SK-N-SH (cell line): ENCODE measurements around the gene RBM47. TPM values are rescaled to one million over a fixed set of nuclear protein-coding genes. Genes with fewer than 3 reads are reported as not detected.

ENCODE experiments used
- CTCF ChIA-PET: fragments of 300-600, 350-600 bp; formaldehyde crosslinking; extraction: SDS; loops from one replicate; lab custom pipeline; 2021; lab: Yijun Ruan, JAX
- POLR2A ChIA-PET: fragments of 350-600 bp; sonication (Branson Sonifier 250); formaldehyde crosslinking; extraction: SDS; loops from one replicate; lab custom pipeline; 2020; ENCODE audit warnings: antibody characterized with exemption, inconsistent platforms; lab: Yijun Ruan, JAX
- DNase-seq: peaks from one replicate; pipeline ENCODE4 v3.0.0; 2012
- H2AFZ ChIP-seq: fragments of 200-600 bp; sonication (generic); 2 replicates; pipeline ENCODE4 v1.8.1; 2016; ENCODE audit warnings: antibody characterized with exemption, mild to moderate bottlenecking, low read depth
- H3F3A ChIP-seq: fragments of 200-600 bp; sonication (generic); replicated peaks from 2 replicates; pipeline ENCODE3; 2016; ENCODE audit warnings: antibody characterized with exemption, mild to moderate bottlenecking; ENCODE audit not compliant: insufficient read depth
- H3K27ac ChIP-seq, 2 experiments: fragments of 200-500 bp in 1 of 2; fragments of 200-600 bp in 1 of 2; sonication (Bioruptor generic) in 1 of 2; sonication (generic), shearing (Covaris generic) in 1 of 2; 2 replicates each; pipeline versions ENCODE4 v1.5.1 to v1.6.1; 2014 to 2016; ENCODE audit warnings: low read depth in 2 of 2, inconsistent platforms in 1 of 2, low read length in 1 of 2, mild to moderate bottlenecking in 1 of 2, mixed read lengths in 1 of 2
- H3K27me3 ChIP-seq: fragments of 200-600 bp; sonication (generic), shearing (Covaris generic); 2 replicates; pipeline ENCODE4 v1.6.1; 2016; ENCODE audit warnings: mixed run types; ENCODE audit not compliant: insufficient read depth
- H3K36me3 ChIP-seq, 2 experiments: fragments of 200-500 bp in 1 of 2; fragments of 200-600 bp in 1 of 2; sonication (Bioruptor generic) in 1 of 2; sonication (generic) in 1 of 2; replicated peaks in 1 of 2; 2 replicates each; pipeline versions ENCODE3 to v1.5.1; 2014 to 2016; ENCODE audit warnings: low read length in 1 of 2, mild to moderate bottlenecking in 1 of 2; ENCODE audit not compliant: insufficient read depth in 2 of 2, control insufficient read depth in 1 of 2
- H3K4me1 ChIP-seq, 2 experiments: fragments of 200-500 bp in 1 of 2; fragments of 200-600 bp in 1 of 2; sonication (Bioruptor generic) in 1 of 2; sonication (generic), shearing (Covaris generic) in 1 of 2; 2 replicates each; pipeline versions ENCODE4 v1.5.1 to v1.6.1; 2014 to 2016; ENCODE audit warnings: low read depth in 1 of 2, low read length in 1 of 2, mixed run types in 1 of 2; ENCODE audit not compliant: insufficient read depth in 2 of 2, control insufficient read depth in 1 of 2
- H3K4me2 ChIP-seq: fragments of 200-600 bp; sonication (generic), shearing (Covaris generic); 2 replicates; pipeline ENCODE4 v1.6.1; 2017; ENCODE audit warnings: mixed run types
- H3K4me3 ChIP-seq, 2 experiments: fragments of 200-500 bp in 1 of 2; fragments of 200-600 bp in 1 of 2; sonication (Bioruptor generic) in 1 of 2; sonication (generic), shearing (Covaris generic) in 1 of 2; 2 replicates each; pipeline versions ENCODE4 v1.5.1 to v1.8.1; 2014 to 2016; ENCODE audit warnings: low read depth in 2 of 2, inconsistent platforms in 1 of 2, low read length in 1 of 2, mild to moderate bottlenecking in 1 of 2, mixed read lengths in 1 of 2, moderate library complexity in 1 of 2
- H3K79me2 ChIP-seq: fragments of 200-600 bp; sonication (generic); 2 replicates; pipeline ENCODE4 v1.8.1; 2017; ENCODE audit warnings: mild to moderate bottlenecking; ENCODE audit not compliant: insufficient read depth
- H3K9ac ChIP-seq: fragments of 200-600 bp; sonication (generic); 2 replicates; pipeline ENCODE4 v1.6.1; 2017; ENCODE audit warnings: mixed run types
- H3K9me2 ChIP-seq: fragments of 200-600 bp; sonication (generic); 2 replicates; pipeline ENCODE4 v1.6.1; 2017; ENCODE audit warnings: mixed run types
- H3K9me3 ChIP-seq: fragments of 200-600 bp; sonication (generic); 2 replicates; pipeline ENCODE4 v1.6.1; 2017; ENCODE audit warnings: mixed run types, mild to moderate bottlenecking, moderate library complexity
- H4K20me1 ChIP-seq: fragments of 200-600 bp; sonication (generic); 2 replicates; pipeline ENCODE4 v1.6.1; 2017; ENCODE audit warnings: mild to moderate bottlenecking, mixed run types; ENCODE audit not compliant: insufficient read depth
- CHD2 ChIP-seq: fragments of 150-350 bp; IDR thresholded peaks from 2 replicates; pipeline ENCODE4 v1.6.1; 2018; ENCODE audit warnings: low read length; ENCODE audit not compliant: partially characterized antibody
- EZH2phosphoT487 ChIP-seq: fragments of 200-600 bp; sonication (generic); IDR thresholded peaks from 2 replicates; pipeline ENCODE4 v1.6.1; 2017; ENCODE audit warnings: low read depth, mixed run types, mild to moderate bottlenecking, antibody characterized with exemption, moderate library complexity, borderline replicate concordance
- FOSL2 ChIP-seq: IDR thresholded peaks from 2 replicates; pipeline ENCODE4 v1.4.0; 2012; ENCODE audit warnings: low read depth, mild to moderate bottlenecking, moderate library complexity, borderline replicate concordance
- FOXJ3 ChIP-seq: sonication (generic); formaldehyde crosslinking; IDR thresholded peaks from 2 replicates; pipeline ENCODE4 v1.5.1; 2020; ENCODE audit warnings: mild to moderate bottlenecking, missing genetic modification reagents
- JUND ChIP-seq: IDR thresholded peaks from 2 replicates; pipeline ENCODE4 v1.4.0; 2012
- MEF2A ChIP-seq: IDR thresholded peaks from 2 replicates; pipeline ENCODE4 v1.4.0; 2012; ENCODE audit warnings: low read depth, borderline replicate concordance
- NFIC ChIP-seq: IDR thresholded peaks from 2 replicates; pipeline ENCODE4 v1.4.0; 2012; ENCODE audit warnings: borderline replicate concordance
- NRF1 ChIP-seq: IDR thresholded peaks from 2 replicates; pipeline ENCODE4 v1.6.1; 2012; ENCODE audit warnings: low read depth, mild to moderate bottlenecking, low read length
- RCOR1 ChIP-seq: fragments of 150-350 bp; IDR thresholded peaks from 2 replicates; pipeline ENCODE4 v1.6.1; 2017; ENCODE audit warnings: antibody characterized with exemption, low read length
- RFX5 ChIP-seq: IDR thresholded peaks from 2 replicates; pipeline ENCODE4 v1.6.1; 2012; ENCODE audit warnings: mild to moderate bottlenecking, improper control_type of control experiment, low read length
- RXRA ChIP-seq: IDR thresholded peaks from 2 replicates; pipeline ENCODE4 v1.4.0; 2012; ENCODE audit warnings: low read depth, mild to moderate bottlenecking, borderline replicate concordance
- TEAD4 ChIP-seq: IDR thresholded peaks from 2 replicates; pipeline ENCODE4 v1.4.0; 2012; ENCODE audit warnings: mild to moderate bottlenecking, borderline replicate concordance; ENCODE audit not compliant: insufficient read depth
- YY1 ChIP-seq: IDR thresholded peaks from 2 replicates; pipeline ENCODE4 v1.4.0; 2012; ENCODE audit warnings: low read depth, mild to moderate bottlenecking
- WGBS: methylation state at CpG from one replicate; pipeline ENCODE4 v1.1.6; 2017; ENCODE audit warnings: low lambda C conversion rate; 5-methylcytosine and 5-hydroxymethylcytosine counted together
- polyA plus RNA-seq, 3 experiments: library from polyadenylated mRNA; depleted of rRNA; stranded (reverse); fragments of >200 nt; gene quantifications; 2 replicates each; pipeline ENCODE4 v1.2.3, GENCODE V29; 2012
- TF ChIP-seq, protein P1 (sequence below): fragments of 150-350 bp; IDR thresholded peaks from 2 replicates; pipeline ENCODE4 v1.6.1; 2016; ENCODE audit warnings: mild to moderate bottlenecking, low read depth, low read length
- TF ChIP-seq, protein P2 (sequence below): IDR thresholded peaks from 2 replicates; pipeline ENCODE4 v1.6.1; 2012; ENCODE audit warnings: mild to moderate bottlenecking, low read depth, low read length, moderate library complexity
- TF ChIP-seq, protein P3 (sequence below): IDR thresholded peaks from 2 replicates; pipeline ENCODE4 v1.4.0; 2012; ENCODE audit warnings: low read depth, borderline replicate concordance

The RBM47 gene
- polyA plus RNA-seq, 1 of the 3 experiments (the other 2 are of a cell fraction): 6.8 TPM

DNA sequence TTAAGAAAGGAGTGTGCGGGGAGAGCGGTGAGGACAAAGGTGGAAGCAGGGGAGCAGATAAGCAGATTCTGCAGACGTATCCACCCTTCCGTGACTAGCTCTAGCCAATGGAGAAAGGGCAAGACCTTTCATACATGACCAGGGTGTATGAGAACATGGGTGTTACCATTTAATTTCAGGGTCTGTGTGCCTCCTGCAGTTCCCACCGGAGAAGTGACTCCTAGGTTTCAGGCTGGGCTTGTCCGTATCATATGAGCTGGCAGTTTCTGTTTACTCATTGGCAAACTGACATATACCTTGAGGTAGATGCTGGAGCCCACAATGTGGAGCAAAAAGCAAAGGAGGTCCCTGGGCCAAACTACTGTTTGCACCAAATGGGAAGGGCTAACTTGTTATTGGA is 6.8 kb downstream of the RBM47 start:
- Histone ChIP-seq H3K79me2 (no peaks in the 10 kb centered on the region), H3K4me2 (no peak overlapping the region), H3K4me3 (no peak overlapping the region), H4K20me1 (no peaks in the 10 kb centered on the region), H3F3A (peaks cover 4% of the 10 kb centered on the region), H3K36me3 (no peaks in the 10 kb centered on the region), H3K27ac (no peak overlapping the region), H3K4me1 (no peaks in the 10 kb centered on the region; a peak in 2 of 4 replicates), H3K9ac (no peak overlapping the region), H3K9me2 (no peaks in the 10 kb centered on the region), H3K9me3 (no peaks in the 10 kb centered on the region), H3K27me3 (no peaks in the 10 kb centered on the region), H2AFZ (no peak overlapping the region)
- no peak for DNase-seq
- POLR2A ChIA-PET: interaction anchor here (0.8 kb wide), 1 partner anchor 77 kb away, joined by 3 read pairs; no protein-coding TSS in a partner anchor
- WGBS: 90% methylated on average over 6 of the region's 6 CpGs
- CTCF ChIA-PET: no interaction called here
- no peak for TF ChIP-seq JUND
- TF ChIP-seq RCOR1: no peak
- TF ChIP-seq CHD2: no peak
- TF ChIP-seq RFX5: no peak
- TF ChIP-seq, protein P1, sequence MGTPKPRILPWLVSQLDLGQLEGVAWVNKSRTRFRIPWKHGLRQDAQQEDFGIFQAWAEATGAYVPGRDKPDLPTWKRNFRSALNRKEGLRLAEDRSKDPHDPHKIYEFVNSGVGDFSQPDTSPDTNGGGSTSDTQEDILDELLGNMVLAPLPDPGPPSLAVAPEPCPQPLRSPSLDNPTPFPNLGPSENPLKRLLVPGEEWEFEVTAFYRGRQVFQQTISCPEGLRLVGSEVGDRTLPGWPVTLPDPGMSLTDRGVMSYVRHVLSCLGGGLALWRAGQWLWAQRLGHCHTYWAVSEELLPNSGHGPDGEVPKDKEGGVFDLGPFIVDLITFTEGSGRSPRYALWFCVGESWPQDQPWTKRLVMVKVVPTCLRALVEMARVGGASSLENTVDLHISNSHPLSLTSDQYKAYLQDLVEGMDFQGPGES: no peak
- no peak for TF ChIP-seq RXRA
- no peak for TF ChIP-seq YY1
- no peak for TF ChIP-seq TEAD4

DNA sequence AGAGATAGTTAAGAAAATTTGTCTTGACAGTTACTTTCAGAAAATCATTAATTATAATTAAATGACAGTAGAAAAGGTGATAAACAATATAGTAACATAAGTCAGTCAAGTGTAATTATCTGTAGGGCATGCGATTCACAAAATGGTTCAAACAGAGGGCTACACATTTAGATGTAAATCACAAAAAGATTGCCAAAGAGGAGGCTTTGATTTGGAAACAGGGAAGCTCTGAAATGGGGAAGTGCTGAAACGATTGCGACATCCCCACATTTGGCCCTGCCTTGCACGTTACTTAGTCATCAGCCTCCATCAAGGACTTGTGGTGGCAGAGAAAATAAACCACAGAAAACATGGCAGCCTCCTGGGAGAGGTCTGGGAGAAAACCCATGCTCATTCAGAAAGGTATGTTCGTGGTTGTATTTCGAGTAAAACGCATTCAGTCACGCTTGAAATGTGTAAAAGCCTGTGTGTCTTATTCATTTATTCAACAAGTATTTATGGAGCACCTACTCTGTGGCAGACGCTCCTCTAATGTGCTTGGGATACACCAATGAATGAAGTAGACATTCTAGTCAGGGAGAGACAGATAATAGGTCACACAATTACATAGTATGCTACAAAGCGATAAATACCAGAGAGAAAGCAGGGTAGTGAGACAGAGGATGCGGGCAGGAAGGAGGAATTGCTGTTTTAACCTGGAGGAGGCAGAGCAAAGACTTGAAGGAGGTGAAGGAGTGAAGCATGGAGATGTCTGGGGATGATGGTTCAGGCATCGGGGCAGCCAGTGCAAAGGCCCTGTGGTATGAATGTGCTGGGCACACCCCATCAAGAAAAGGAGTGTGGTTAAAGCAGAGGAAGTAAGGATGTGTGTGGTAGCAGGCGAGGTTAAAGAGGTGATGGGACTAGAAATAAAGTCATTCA is 7.8 kb downstream of the RBM47 start:
- H3K27me3 ChIP-seq: no peaks in the 10 kb centered on the region
- peak overlapping the region; percentile 48; the same call in 1 of the 2 replicates for H2AFZ ChIP-seq
- no peaks in the 10 kb centered on the region; a peak in 1 of 4 replicates for H3K4me1 ChIP-seq
- no peaks in the 10 kb centered on the region for H3K36me3 ChIP-seq
- ChIA-PET POLR2A (interaction anchor here (0.8 kb wide), 1 partner anchor 75 kb away, joined by 3 read pairs; no protein-coding TSS in a partner anchor), CTCF (no interaction called here)
- no peak for DNase-seq
- H3K4me2 ChIP-seq: no peak overlapping the region
- H3K4me3 ChIP-seq: no peak overlapping the region
- H3K9ac ChIP-seq: no peak overlapping the region
- no peaks in the 10 kb centered on the region for H3K79me2 ChIP-seq
- H3K9me2 ChIP-seq: no peaks in the 10 kb centered on the region
- no peaks in the 10 kb centered on the region for H4K20me1 ChIP-seq
- peak overlapping the region in 1 of 2 experiments; percentile 35; a peak in 1 of 4 replicates for H3K27ac ChIP-seq
- H3K9me3 ChIP-seq: no peaks in the 10 kb centered on the region
- H3F3A ChIP-seq: no peaks in the 10 kb centered on the region
- WGBS: 73% methylated on average over 13 of the region's 13 CpGs
- TF ChIP-seq FOSL2: peak; percentile 41; the same call in 1 of the 2 replicates
- TF ChIP-seq, protein P2, sequence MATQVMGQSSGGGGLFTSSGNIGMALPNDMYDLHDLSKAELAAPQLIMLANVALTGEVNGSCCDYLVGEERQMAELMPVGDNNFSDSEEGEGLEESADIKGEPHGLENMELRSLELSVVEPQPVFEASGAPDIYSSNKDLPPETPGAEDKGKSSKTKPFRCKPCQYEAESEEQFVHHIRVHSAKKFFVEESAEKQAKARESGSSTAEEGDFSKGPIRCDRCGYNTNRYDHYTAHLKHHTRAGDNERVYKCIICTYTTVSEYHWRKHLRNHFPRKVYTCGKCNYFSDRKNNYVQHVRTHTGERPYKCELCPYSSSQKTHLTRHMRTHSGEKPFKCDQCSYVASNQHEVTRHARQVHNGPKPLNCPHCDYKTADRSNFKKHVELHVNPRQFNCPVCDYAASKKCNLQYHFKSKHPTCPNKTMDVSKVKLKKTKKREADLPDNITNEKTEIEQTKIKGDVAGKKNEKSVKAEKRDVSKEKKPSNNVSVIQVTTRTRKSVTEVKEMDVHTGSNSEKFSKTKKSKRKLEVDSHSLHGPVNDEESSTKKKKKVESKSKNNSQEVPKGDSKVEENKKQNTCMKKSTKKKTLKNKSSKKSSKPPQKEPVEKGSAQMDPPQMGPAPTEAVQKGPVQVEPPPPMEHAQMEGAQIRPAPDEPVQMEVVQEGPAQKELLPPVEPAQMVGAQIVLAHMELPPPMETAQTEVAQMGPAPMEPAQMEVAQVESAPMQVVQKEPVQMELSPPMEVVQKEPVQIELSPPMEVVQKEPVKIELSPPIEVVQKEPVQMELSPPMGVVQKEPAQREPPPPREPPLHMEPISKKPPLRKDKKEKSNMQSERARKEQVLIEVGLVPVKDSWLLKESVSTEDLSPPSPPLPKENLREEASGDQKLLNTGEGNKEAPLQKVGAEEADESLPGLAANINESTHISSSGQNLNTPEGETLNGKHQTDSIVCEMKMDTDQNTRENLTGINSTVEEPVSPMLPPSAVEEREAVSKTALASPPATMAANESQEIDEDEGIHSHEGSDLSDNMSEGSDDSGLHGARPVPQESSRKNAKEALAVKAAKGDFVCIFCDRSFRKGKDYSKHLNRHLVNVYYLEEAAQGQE: no peak
- TF ChIP-seq, protein P1: no peak
- no peak for TF ChIP-seq FOXJ3 (CRISPR knock-in tag)
- peak; percentile 55 for TF ChIP-seq NFIC
- no peak for TF ChIP-seq MEF2A
- no peak for TF ChIP-seq NRF1
- peak; percentile 82; the same call in 1 of the 2 replicates for TF ChIP-seq YY1
- TF ChIP-seq RFX5: no peak
- no peak for TF ChIP-seq EZH2phosphoT487
- TF ChIP-seq, protein P3, sequence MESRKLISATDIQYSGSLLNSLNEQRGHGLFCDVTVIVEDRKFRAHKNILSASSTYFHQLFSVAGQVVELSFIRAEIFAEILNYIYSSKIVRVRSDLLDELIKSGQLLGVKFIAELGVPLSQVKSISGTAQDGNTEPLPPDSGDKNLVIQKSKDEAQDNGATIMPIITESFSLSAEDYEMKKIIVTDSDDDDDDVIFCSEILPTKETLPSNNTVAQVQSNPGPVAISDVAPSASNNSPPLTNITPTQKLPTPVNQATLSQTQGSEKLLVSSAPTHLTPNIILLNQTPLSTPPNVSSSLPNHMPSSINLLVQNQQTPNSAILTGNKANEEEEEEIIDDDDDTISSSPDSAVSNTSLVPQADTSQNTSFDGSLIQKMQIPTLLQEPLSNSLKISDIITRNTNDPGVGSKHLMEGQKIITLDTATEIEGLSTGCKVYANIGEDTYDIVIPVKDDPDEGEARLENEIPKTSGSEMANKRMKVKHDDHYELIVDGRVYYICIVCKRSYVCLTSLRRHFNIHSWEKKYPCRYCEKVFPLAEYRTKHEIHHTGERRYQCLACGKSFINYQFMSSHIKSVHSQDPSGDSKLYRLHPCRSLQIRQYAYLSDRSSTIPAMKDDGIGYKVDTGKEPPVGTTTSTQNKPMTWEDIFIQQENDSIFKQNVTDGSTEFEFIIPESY: no peak
